Measurements from ENCODE around the gene SAMD4B.
A peak's percentile ranks its signal among the peaks of the same experiment; 100 is the strongest.

Gene SAMD4B

GRCh38 chr19:39432677-39433025, 90.4 kb downstream of the SAMD4B start:
- TF ChIP-seq, protein P1, sequence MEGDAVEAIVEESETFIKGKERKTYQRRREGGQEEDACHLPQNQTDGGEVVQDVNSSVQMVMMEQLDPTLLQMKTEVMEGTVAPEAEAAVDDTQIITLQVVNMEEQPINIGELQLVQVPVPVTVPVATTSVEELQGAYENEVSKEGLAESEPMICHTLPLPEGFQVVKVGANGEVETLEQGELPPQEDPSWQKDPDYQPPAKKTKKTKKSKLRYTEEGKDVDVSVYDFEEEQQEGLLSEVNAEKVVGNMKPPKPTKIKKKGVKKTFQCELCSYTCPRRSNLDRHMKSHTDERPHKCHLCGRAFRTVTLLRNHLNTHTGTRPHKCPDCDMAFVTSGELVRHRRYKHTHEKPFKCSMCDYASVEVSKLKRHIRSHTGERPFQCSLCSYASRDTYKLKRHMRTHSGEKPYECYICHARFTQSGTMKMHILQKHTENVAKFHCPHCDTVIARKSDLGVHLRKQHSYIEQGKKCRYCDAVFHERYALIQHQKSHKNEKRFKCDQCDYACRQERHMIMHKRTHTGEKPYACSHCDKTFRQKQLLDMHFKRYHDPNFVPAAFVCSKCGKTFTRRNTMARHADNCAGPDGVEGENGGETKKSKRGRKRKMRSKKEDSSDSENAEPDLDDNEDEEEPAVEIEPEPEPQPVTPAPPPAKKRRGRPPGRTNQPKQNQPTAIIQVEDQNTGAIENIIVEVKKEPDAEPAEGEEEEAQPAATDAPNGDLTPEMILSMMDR (IDR thresholded peaks at IDR 0.05; ENCODE audit: low read depth, low read length, missing control alignments): no peak
- no peak for DNase-seq (ENCODE audit: low read depth)
- no peak overlapping the region for H3K4me3 ChIP-seq (ENCODE audit: low read depth, low read length)
- in situ Hi-C loops (cut with HindIII; ENCODE audit: low sequenced_read_pairs): no loop called here

- TF ChIP-seq, protein P1 (IDR thresholded peaks at IDR 0.05; ENCODE audit: low read depth, low read length, missing control alignments): no peak
- DNase-seq (ENCODE audit: low read depth): no peak
- no peak overlapping the region for H3K4me3 ChIP-seq (ENCODE audit: low read depth, low read length)
- in situ Hi-C loops (cut with HindIII; ENCODE audit: low sequenced_read_pairs): no loop called here
Measured at GRCh38 chr19:39433480-39434079, 91.4 kb downstream of the SAMD4B start.

DNA sequence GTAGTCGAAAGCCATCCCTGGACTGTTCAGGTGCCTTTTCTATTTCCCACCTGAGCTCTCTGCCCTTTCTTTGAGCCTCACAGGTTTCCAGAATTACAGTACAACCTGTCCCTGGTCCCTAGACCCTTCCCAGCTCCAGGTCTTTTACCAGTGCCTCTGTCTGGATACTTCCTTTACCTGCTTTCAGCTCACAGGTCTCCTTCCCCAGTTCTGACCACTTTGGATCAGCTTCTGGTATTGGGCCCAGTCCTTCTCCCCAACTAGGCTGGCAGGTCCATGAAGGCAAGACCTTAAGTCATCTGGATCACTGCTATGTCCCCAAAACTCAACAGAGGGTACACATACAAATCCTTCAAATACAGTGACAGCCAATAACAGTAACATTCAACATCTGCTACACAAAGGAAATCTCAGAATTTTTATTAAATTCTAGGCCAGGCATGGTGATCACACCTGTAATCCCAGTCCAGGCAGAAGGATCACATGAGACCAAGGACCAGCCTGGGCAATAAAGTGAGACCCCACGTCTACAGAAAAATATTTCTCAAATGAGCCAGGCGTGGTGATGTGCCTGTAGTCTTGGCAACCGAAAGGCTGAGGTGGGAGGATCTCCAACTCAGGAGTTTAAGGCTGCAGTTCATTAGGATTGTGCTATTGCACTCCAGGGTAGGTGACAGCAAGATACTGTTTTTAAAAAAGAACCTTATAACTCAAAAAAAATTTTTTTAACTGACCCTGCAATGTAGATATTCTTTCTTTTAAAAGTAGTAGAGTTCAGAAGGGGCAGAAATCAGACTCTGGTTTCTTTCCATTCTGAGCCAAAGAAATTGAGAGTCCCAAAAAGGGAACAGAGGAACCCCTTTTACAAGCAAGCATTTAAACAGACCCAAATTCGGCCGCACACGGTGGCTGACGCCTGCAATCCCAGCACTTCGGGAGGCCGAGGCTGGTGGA, 92.2 kb downstream of the SAMD4B start:
- H3K4me3 ChIP-seq (ENCODE audit: low read depth, low read length): peak overlapping the region; percentile 89
- DNase-seq (ENCODE audit: low read depth): no peak
- in situ Hi-C loops (cut with HindIII; ENCODE audit: low sequenced_read_pairs): no loop called here
- TF ChIP-seq, protein P1 (IDR thresholded peaks at IDR 0.05; ENCODE audit: low read depth, low read length, missing control alignments): no peak

Data from astrocyte of the cerebellum (primary cell).